B cell (primary cell): ENCODE measurements around the gene DACT2.

Experiments used
- EZH2 ChIP-seq: IDR thresholded peaks from 2 replicates; pipeline ENCODE4 v1.6.1; 2012; ENCODE audit warnings: borderline replicate concordance, low read depth, mild to moderate bottlenecking, moderate library complexity, low read length; ENCODE audit not compliant: insufficient read depth, poor library complexity, severe bottlenecking
- TF ChIP-seq, protein P1 (sequence below): fragments of 200-600 bp; IDR thresholded peaks from one replicate; pipeline ENCODE4 v1.8.0; 2022; ENCODE audit warnings: antibody characterized with exemption, mild to moderate bottlenecking

DNA sequence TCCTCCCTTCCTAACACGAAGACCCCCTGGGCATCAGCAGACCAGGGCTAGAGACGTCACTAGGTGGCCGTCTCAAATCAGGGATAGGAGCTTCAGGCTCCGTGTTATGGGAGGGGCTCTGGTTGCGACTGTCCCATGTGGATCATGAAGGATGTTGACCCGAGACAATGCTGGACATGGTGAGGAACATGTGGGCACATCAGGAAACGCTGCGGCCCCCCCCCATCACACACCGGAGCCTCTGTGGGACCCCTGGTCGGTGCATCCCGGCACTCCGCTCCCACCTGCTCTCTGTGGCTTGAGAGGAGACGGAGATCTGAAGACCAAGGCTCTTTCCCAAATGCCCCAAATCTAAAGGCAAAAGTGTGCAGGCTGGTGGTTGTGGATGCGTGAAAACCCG lies 54.2 kb downstream of the DACT2 start:
- TF ChIP-seq, protein P1, sequence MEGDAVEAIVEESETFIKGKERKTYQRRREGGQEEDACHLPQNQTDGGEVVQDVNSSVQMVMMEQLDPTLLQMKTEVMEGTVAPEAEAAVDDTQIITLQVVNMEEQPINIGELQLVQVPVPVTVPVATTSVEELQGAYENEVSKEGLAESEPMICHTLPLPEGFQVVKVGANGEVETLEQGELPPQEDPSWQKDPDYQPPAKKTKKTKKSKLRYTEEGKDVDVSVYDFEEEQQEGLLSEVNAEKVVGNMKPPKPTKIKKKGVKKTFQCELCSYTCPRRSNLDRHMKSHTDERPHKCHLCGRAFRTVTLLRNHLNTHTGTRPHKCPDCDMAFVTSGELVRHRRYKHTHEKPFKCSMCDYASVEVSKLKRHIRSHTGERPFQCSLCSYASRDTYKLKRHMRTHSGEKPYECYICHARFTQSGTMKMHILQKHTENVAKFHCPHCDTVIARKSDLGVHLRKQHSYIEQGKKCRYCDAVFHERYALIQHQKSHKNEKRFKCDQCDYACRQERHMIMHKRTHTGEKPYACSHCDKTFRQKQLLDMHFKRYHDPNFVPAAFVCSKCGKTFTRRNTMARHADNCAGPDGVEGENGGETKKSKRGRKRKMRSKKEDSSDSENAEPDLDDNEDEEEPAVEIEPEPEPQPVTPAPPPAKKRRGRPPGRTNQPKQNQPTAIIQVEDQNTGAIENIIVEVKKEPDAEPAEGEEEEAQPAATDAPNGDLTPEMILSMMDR = no peak
- no peak for TF ChIP-seq EZH2
